ENCODE results near the gene KRTAP5-6. TPM values are rescaled to one million over a fixed set of nuclear protein-coding genes. Genes with fewer than 3 reads are reported as not detected.
"Not testable (repeated sequence)": the region's sequence is repeated elsewhere in the genome, so short reads cannot be mapped to it uniquely, and the experiment has no call there.

Gene KRTAP5-6
- total and polyA plus RNA-seq, 8 donors, result not detected

- no peak for TF ChIP-seq CTCF (IDR thresholded peaks at IDR 0.05)
- Histone ChIP-seq H3K4me1 (no peaks in the 10 kb centered on the region), H3K4me3 (no peak overlapping the region), H3K9me3 (no peaks in the 10 kb centered on the region), H3K27me3 (no peaks in the 10 kb centered on the region), H3K36me3 (no peaks in the 10 kb centered on the region), H3K27ac (no peak overlapping the region)
- intact Hi-C loops (cut with DNase I), result loop anchor here in 1 of 3 donors (10.0 kb wide), 1 partner anchor 499 kb away; no protein-coding TSS in a partner anchor
- 64 to 77% methylated on average over 9 of the region's 9 CpGs for WGBS, 2 donors
- peak in 2 of 6 donors; percentile 26 to 37 for DNase-seq
- no peak for FAIRE-seq
- ATAC-seq, result no peak
These were observed 40.9 kb upstream of the KRTAP5-6 start for GRCh38 chr11:1656061-1656441.

GRCh38 chr11:1656670-1657069, 40.3 kb upstream of the KRTAP5-6 start:
- FAIRE-seq (no peak), ATAC-seq (no peak), DNase-seq (peak in 1 of 6 donors; percentile 9)
- 60 to 69% methylated on average over 7 of the region's 7 CpGs for WGBS, 2 donors
- TF ChIP-seq CTCF (IDR thresholded peaks at IDR 0.05), result no peak
- intact Hi-C loops (cut with DNase I), result loop anchor here in 1 of 3 donors (10.0 kb wide), 1 partner anchor 498 kb away; no protein-coding TSS in a partner anchor
- no peak overlapping the region for H3K27ac ChIP-seq
- no peaks in the 10 kb centered on the region for H3K9me3 ChIP-seq
- H3K4me3 ChIP-seq, result no peak overlapping the region
- H3K4me1 ChIP-seq, result no peaks in the 10 kb centered on the region
- no peaks in the 10 kb centered on the region for H3K36me3 ChIP-seq
- H3K27me3 ChIP-seq, result no peaks in the 10 kb centered on the region

- no peaks in the 10 kb centered on the region for H3K27me3 ChIP-seq
- no peaks in the 10 kb centered on the region for H3K9me3 ChIP-seq
- no peaks in the 10 kb centered on the region for H3K36me3 ChIP-seq
- H3K27ac ChIP-seq, result no peak overlapping the region
- 77 to 91% methylated on average over 14 of the region's 14 CpGs for WGBS, 2 donors
- no peak for ATAC-seq
- TF ChIP-seq CTCF (IDR thresholded peaks at IDR 0.05), result no peak
- intact Hi-C loops (cut with DNase I), result loop anchor here in 1 of 3 donors (10.0 kb wide), 1 partner anchor 495 kb away; no protein-coding TSS in a partner anchor
- no peak for FAIRE-seq
- no peaks in the 10 kb centered on the region for H3K4me1 ChIP-seq
- peak in 2 of 6 donors; percentile 13 to 24 for DNase-seq
- H3K4me3 ChIP-seq, result no peak overlapping the region
These were observed 37.5 kb upstream of the KRTAP5-6 start for GRCh38 chr11:1659506-1659905.

- Histone ChIP-seq H3K4me3 (no peak overlapping the region), H3K27ac (no peak overlapping the region), H3K27me3 (no peaks in the 10 kb centered on the region), H3K4me1 (no peaks in the 10 kb centered on the region), H3K36me3 (no peaks in the 10 kb centered on the region), H3K9me3 (no peaks in the 10 kb centered on the region)
- DNase-seq (peak in 2 of 6 donors; percentile 25 to 38), ATAC-seq (no peak), FAIRE-seq (no peak)
- no peak for TF ChIP-seq CTCF (IDR thresholded peaks at IDR 0.05)
- intact Hi-C loops (cut with DNase I), result no loop called here
- 66 to 82% methylated on average over 24 of the region's 24 CpGs for WGBS, 2 donors
These were observed 36.7 kb upstream of the KRTAP5-6 start for GRCh38 chr11:1660111-1660867.

GRCh38 chr11:1661454-1662269, 35.3 kb upstream of the KRTAP5-6 start:
- H3K9me3 ChIP-seq; H3K4me3 ChIP-seq; H3K27ac ChIP-seq; H3K27me3 ChIP-seq; H3K36me3 ChIP-seq; intact Hi-C loops (cut with DNase I); FAIRE-seq; H3K4me1 ChIP-seq: not testable (repeated sequence)
- WGBS, 2 donors, result 56 to 57% methylated on average over 19 to 20 of the region's 25 CpGs
- peak in 2 of 6 donors; percentile 15 to 49 for DNase-seq
- ATAC-seq, result peak in 2 of 4 donors; percentile 67 to 74

GRCh38 chr11:1662699-1663283, 34.2 kb upstream of the KRTAP5-6 start:
- H3K9me3 ChIP-seq; H3K36me3 ChIP-seq; H3K4me1 ChIP-seq; H3K4me3 ChIP-seq; intact Hi-C loops (cut with DNase I); ATAC-seq; FAIRE-seq; H3K27me3 ChIP-seq; H3K27ac ChIP-seq: not testable (repeated sequence)
- peak in 1 of 6 donors; percentile 21 for DNase-seq
- 63 to 68% methylated on average over 16 to 18 of the region's 18 CpGs for WGBS, 2 donors
